NK-92 (cell line): ENCODE data around the gene SLC25A39.

Experiments
- DNase-seq: peaks from one replicate; lab custom pipeline; 2025; ENCODE audit not compliant: unreplicated experiment; lab: John Stamatoyannopoulos, UW

Gene SLC25A39

DNA sequence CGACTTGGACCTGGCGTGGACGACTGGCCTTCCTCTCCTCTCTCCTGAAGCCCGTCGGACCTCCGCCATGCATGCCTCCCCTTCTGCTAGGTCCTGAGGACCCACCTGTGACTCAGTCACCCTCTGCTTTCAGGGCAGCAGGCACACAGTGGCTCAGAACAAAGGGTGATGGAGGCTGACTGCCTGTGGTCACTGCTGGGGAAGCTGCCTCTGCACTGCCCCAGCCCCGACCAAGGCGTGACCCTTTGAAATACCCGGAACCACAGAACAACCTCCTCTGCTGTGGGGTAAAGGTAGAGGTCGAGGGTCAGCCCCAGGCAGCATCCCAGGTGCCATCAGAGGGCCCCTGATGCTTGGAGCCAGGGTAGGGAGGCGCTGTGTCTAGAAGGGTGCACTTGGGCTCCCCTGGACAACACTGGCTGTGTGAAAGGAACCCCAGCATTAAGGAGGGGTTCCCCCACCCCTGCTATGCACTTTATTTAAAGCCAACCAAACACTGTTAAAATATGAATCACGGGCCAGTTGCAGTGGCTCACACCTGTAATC is 44.2 kb downstream of the SLC25A39 start:
- no peak for DNase-seq

DNA sequence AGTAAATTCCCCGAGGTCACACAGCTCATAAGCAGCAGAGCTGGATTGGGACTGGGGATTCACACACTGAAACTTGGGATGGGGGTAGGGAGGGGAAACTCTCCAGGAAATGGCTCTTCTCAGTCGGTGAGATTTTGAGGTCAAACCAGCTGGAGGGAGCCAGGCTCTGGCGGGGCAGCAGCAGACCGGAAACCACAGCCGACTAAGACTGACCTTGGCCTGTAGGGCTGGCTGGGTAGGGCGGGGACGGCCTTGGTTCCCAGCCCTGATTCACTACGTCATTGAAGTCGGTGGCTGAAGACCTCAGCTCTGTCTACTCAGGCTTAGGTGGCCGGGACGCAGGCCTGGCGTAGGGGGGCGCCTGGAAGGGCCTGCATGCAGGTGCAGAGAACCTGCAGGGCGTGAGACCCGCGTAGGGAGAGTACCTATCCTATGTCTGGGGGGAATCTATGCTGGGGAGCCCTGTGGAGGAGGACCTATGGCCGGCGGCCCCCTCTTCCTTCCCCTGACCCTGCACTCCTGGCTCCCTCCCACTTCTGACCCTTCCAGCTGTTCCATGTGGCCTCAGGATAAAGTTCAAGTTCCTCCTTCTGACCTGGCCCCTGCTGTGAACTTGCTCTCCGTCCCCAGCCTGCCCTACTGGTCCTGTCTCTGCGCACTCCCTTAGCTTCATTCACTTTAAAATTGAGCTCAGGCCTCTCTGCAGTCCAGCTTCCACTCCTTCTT is 44.8 kb downstream of the SLC25A39 start:
- DNase-seq = no peak

DNA sequence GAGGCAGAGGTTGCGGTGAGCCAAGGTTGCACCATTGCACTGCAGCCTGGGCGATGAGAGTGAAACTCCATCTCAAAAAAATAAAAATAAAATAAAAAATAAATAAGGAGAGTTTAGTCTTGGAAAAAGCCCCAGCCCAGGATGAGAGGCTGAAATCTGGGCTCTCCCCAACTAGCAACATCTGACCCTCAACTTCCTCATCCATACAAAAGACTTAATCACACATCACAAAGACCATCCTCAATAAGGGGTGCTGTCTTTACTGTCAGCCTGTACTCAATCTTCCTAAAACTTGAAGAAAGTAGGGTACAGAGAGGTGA is 45.3 kb downstream of the SLC25A39 start:
- DNase-seq = no peak

DNA sequence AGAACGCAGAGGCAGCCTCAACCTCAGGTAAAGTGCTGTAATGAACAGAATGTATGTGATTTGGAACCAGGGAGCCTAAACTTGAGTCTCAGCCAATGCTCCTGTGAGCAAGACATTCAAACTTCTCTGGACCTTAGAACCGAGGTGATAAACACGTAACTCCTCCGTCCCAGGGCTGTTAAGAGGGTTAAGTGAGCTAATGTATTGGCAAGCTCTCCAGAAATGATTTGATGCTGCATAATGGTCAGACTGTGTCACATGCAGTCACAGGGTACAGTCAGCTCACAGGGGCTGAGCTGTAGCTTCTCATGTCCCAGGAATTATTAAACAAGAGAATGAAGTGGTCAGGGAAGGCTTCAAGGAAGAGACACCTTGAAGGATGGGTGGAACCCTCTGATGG is 46.6 kb downstream of the SLC25A39 start:
- DNase-seq = no peak

DNA sequence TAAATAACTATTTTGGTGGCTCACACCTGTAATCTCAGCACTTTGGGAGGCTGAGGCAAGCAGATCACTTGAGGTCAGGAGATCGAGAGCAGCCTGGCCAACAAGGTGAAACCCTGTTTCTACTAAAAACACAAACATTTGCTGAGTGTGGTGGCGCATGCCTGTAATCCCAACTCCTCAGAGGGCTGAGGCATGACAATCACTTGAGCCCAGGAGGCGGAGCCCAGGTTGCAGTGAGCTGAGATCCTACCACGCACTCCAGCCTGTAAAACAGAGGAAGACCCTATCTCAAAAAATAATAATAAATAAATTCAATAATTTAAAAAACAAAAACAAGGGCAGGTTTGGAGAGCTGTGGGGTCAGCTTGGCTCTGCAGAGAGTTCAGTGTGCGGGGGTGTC is 51.0 kb downstream of the SLC25A39 start:
- no peak for DNase-seq

DNA sequence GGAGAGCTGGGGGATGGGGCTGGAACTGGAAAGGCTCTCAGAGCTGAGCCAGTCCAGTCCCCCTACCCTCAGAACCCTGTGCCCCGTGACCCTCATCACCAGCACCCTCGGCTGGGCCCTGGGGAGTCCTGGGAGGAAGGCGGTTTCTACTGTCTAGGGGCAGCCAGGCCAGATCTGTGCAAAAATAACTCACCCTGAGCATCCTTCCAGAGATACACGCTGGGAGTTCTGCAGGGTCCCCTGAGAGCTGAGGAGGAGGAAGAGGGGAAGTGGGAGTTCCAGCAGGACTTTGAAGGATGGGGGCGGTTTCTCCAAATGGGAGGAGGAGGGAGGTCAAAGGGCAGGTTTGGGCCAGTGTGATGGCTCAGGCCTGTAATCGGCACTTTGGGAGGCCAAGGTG is 51.7 kb downstream of the SLC25A39 start:
- DNase-seq = no peak

DNA sequence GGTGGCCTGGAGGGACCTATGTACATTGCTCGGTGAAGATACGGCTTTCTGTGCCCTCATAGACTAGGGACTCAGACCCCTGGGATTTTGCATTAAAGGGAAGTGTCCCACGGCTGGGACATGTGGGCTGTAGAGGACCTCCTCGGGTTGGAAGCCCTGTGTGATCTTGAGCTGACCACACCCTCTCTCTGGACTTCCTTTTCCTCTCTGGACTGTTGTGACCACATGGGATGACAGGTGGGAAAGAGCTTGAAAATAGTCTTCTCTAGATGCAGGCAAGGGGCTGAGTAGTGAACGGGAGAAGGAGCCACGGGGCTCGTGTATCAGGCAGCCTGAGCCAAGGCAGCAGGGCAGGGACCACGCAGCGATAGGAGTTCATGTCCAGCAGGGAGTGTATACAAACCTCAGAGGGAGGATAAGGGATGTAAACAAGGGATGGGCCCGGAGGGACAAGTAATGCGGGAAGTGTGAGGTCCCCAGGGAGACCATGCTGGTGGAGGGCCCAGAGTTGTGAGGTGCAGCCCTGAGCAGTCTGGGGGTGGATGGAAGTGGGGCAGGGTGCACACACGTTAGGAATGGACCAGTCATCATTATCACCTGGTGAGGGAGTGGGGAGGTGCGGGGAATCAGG is 52.2 kb downstream of the SLC25A39 start:
- no peak for DNase-seq
